ENCODE data around the gene CATSPERE.
"Not testable (repeated sequence)": the region's sequence is repeated elsewhere in the genome, so short reads cannot be mapped to it uniquely, and the experiment has no call there.

Gene CATSPERE

DNA sequence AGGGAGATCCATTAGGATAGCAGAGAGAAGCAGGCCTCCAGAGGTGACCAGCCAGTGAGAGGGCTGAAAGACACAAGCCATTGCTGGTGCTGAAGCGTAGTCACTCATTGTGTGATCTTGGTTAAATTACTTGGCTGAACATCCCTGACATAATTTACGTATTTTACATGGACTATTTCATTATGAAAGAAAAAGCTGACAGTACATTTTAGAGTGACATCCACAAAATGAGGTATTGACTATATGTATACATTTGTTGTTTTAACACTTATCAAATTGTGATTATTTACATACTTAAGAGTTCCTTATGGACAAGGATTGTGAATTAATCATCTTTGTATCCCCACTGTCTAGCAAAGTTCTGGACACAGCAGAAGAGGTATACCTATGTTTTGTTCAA is 206.7 kb downstream of the CATSPERE start:
- H3K4me1 Mint-ChIP-seq (ENCODE audit: low read depth) = peaks cover 19% of the 10 kb centered on the region
- no peaks in the 10 kb centered on the region for H3K9me3 Mint-ChIP-seq (ENCODE audit: low read depth)
- no peaks in the 10 kb centered on the region for H3K27me3 Mint-ChIP-seq
- H3K4me3 Mint-ChIP-seq = no peak overlapping the region
- H3K27ac Mint-ChIP-seq = no peak overlapping the region
- peaks cover 6% of the 10 kb centered on the region for H3K36me3 Mint-ChIP-seq

DNA sequence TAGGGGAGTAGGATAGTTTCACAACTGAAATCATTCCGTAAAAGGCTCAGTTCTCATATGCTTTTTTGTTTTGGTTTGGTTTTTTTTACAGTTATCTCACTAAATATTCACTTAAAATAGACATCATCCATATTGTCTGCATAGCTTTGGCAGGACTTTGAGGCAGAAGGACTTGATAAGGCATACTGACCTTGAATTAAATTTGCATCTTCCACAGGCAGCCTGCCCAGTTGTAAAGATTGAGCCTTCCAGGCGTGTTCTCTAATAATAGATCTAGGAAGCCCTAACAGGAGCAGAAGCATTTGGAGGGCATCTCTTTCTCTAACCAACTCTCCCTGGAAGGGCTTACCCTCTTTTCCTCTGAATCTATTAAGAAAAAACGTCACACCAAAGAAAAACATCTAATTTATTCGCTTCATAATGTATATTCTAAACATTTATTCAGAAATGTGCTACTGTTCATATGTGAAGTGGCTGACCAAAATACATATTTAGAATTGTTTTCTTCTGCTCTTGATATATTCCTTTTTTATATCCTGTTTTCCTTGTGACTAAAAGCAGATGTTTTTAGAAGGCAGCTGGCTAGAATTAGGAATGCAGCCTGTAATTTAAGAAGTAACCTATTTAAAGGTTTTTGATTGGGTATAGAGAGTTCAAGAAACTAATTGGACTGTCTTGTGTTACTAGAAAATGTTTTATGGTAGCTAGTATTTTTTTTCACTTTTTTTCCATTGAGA is 212.0 kb downstream of the CATSPERE start:
- Mint-ChIP-seq H3K4me3 (no peak overlapping the region), H3K27me3 (no peaks in the 10 kb centered on the region), H3K9me3 (ENCODE audit: low read depth) (no peaks in the 10 kb centered on the region), H3K27ac (no peak overlapping the region), H3K4me1 (ENCODE audit: low read depth) (peaks cover 31% of the 10 kb centered on the region), H3K36me3 (peaks cover 11% of the 10 kb centered on the region)

DNA sequence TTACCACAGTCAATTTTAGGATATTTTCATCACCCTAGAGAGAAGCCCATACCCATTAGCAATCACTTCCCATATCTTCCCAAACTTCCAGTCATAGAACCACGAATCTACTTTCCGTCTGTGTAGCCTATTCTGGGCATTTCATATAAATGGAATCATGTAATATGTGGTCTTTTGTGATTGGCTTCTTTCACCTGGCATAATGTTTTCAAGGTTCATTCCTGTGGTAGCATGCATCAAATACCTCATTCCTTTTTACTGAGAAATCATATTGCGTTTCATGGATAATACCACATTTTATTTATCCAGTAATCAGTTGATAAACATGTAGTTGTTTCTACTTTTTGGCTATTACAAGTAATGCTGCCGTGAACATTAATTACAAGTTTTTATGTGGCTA is 213.4 kb downstream of the CATSPERE start:
- no peak overlapping the region for H3K27ac Mint-ChIP-seq
- no peaks in the 10 kb centered on the region for H3K27me3 Mint-ChIP-seq
- no peak overlapping the region for H3K4me3 Mint-ChIP-seq
- H3K36me3 Mint-ChIP-seq = peaks cover 11% of the 10 kb centered on the region
- no peaks in the 10 kb centered on the region for H3K9me3 Mint-ChIP-seq (ENCODE audit: low read depth)
- peaks cover 33% of the 10 kb centered on the region for H3K4me1 Mint-ChIP-seq (ENCODE audit: low read depth)

DNA sequence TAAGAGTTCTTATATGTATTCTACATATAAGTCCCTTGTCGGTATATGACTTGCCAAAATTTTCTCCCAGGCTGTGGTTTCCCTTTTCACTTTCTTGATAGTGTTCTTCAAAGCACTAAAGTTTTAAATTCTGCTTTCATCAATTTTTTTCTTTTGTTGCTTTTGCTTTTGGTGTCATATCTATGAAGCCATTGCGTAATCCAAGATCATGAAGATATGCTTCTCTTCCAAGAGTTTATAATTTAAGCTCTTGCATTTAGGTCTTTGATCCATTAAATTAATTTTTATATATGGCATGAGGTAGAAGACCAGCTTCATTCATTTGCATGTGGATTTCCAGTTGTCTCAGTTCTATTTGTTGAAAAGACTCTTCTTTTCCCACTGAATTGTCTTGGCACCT is 214.1 kb downstream of the CATSPERE start:
- H3K9me3 Mint-ChIP-seq (ENCODE audit: low read depth) = no peaks in the 10 kb centered on the region
- peaks cover 11% of the 10 kb centered on the region for H3K36me3 Mint-ChIP-seq
- no peak overlapping the region for H3K4me3 Mint-ChIP-seq
- H3K4me1 Mint-ChIP-seq (ENCODE audit: low read depth) = peaks cover 33% of the 10 kb centered on the region
- no peaks in the 10 kb centered on the region for H3K27me3 Mint-ChIP-seq
- no peak overlapping the region for H3K27ac Mint-ChIP-seq

DNA sequence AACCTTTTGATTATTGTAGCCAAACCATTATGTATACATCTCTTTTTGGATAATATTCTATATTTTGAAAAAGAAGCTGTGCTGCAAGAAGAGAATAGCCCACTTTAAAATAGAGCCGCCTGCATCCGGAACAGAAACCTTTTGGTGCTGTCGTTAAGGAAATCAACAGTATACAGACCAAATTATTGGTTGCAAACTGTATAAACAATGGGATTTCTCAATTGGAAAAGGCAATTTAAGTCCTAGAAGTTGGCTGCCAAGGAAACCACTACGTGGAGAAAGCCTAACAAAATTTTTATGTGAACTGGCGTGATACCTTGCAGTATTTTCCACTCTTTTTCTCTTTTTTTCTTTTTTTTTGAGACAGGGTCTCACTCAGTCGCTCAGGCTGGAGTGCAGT is 217.6 kb downstream of the CATSPERE start:
- Mint-ChIP-seq H3K9me3 (ENCODE audit: low read depth) (no peaks in the 10 kb centered on the region), H3K4me1 (ENCODE audit: low read depth) (peaks cover 39% of the 10 kb centered on the region), H3K4me3 (no peak overlapping the region), H3K27me3 (no peaks in the 10 kb centered on the region), H3K27ac (no peak overlapping the region), H3K36me3 (peaks cover 16% of the 10 kb centered on the region)

DNA sequence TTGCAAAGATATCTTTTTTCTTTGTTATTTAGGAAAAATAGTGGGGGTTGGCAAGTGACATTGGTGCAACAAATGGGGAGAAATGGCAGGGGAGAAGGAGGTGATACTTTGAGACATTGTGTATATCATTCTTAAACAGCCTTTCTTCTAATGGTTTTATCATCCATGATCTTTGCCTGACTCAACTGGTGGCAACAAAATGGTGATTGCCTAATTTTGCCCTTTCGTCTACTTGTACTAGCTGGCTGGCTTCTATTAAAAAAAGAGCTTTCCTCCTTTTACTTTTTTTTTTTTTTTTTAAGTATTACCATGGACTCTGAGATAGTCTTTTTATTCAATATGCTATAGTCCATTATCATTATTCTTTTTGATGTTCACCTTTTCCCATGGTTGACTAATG is 219.6 kb downstream of the CATSPERE start:
- Mint-ChIP-seq H3K4me1 (ENCODE audit: low read depth) (peaks cover 30% of the 10 kb centered on the region), H3K27ac (no peak overlapping the region)

DNA sequence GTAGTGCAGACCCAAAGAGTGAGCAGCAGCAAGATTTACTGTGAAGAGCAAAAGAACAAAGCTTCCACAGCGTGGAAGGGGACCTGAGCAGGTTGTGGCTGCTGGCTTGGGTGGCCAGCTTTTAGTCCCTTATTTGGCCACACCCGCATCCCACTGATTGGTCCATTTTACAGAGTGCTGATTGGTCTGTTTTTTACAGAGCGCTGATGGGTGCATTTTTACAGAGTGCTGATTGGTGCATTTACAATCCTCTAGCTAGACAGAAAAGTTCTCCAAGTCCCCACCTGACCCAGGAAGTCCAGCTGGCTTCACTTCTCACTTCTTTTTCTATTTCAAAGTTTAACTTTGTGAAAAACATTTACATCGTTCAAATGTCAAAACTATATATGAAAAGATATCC is 221.0 kb downstream of the CATSPERE start:
- Mint-ChIP-seq H3K36me3 (peaks cover 12% of the 10 kb centered on the region), H3K4me1 (ENCODE audit: low read depth) (peaks cover 25% of the 10 kb centered on the region)
- not testable (repeated sequence) for H3K4me3 Mint-ChIP-seq; H3K27ac Mint-ChIP-seq; H3K9me3 Mint-ChIP-seq (ENCODE audit: low read depth); H3K27me3 Mint-ChIP-seq

More for the DNA sequence above, 219.6 kb downstream of the CATSPERE start:
- Mint-ChIP-seq H3K36me3 (peaks cover 12% of the 10 kb centered on the region), H3K27me3 (no peaks in the 10 kb centered on the region), H3K4me3 (no peak overlapping the region), H3K9me3 (ENCODE audit: low read depth) (no peaks in the 10 kb centered on the region)

All from activated naive CD8-positive, alpha-beta T cell (primary cell).